Ovary (tissue), 9 donors: Measurements from ENCODE around the gene SH3RF3. TPM values are rescaled to one million over a fixed set of nuclear protein-coding genes. Genes with fewer than 3 reads are reported as not detected.

Source experiments
- DNase-seq, 5 donors: peaks; one replicate each; pipeline ENCODE4 v3.0.0-alpha.2; 2019 to 2020
- H3K27ac ChIP-seq, 2 donors: fragments of 200-600 bp; one replicate each; pipeline versions ENCODE4 v1.5.1 to v1.8.0; 2019 to 2022
- H3K27me3 ChIP-seq: fragments of 200-600 bp; one replicate; pipeline ENCODE4 v1.8.0; 2022
- H3K36me3 ChIP-seq: fragments of 200-600 bp; sonication (generic); one replicate; pipeline ENCODE4 v1.5.1; 2019
- H3K4me1 ChIP-seq: one replicate; pipeline ENCODE4 v1.8.1; 2013; ENCODE audit warnings: mild to moderate bottlenecking, moderate library complexity; ENCODE audit not compliant: insufficient read depth
- H3K4me3 ChIP-seq: fragments of 200-600 bp; sonication (generic); one replicate; pipeline ENCODE4 v1.5.1; 2017
- H3K9me3 ChIP-seq, 2 donors: fragments of 200-600 bp in 1 of 2; sonication (generic) in 1 of 2; one replicate each; pipeline versions ENCODE4 v1.5.1 to v1.8.1; 2013 to 2019; ENCODE audit warnings: mild to moderate bottlenecking in 1 of 2, moderate library complexity in 1 of 2
- CTCF ChIP-seq, 3 donors: fragments of 450-650 bp in 2 of 3; fragments of 200-600 bp in 1 of 3; IDR thresholded peaks; one replicate each; pipeline versions ENCODE4 v1.5.1 to v1.8.0; 2016 to 2022; ENCODE audit warnings: antibody characterized with exemption in 3 of 3, mild to moderate bottlenecking in 1 of 3
- EP300 ChIP-seq: sonication (generic); formaldehyde crosslinking; IDR thresholded peaks from one replicate; pipeline ENCODE4 v1.6.1; 2017; ENCODE audit warnings: antibody characterized with exemption
- POLR2A ChIP-seq: fragments of 450-650 bp; IDR thresholded peaks from one replicate; pipeline ENCODE4 v1.6.1; 2017; ENCODE audit warnings: antibody characterized with exemption, mild to moderate bottlenecking, moderate library complexity
- WGBS, 3 donors: extraction: QIAGEN DNeasy Blood & Tissue Kit in 1 of 3; methylation state at CpG; one replicate each; pipeline versions ENCODE4 v1.1.5 to v1.1.7; 2013 to 2017; 5-methylcytosine and 5-hydroxymethylcytosine counted together
- intact Hi-C, 4 donors: fragments of 100-400 bp; cut with DNase I; formaldehyde crosslinking; loops; one replicate each; pipeline versions ENCODE4 v1.11.0 to v1.15.1; 2022 to 2023
- polyA plus RNA-seq, 2 donors: library from polyadenylated mRNA; stranded (reverse); fragments of 200-250 nt in 1 of 2; fragments of 350-450 nt in 1 of 2; fragmentation: Illumina TruSeq in 1 of 2; extraction: RNeasy Lipid Tissue Mini Kit (QIAGEN cat#74804) in 1 of 2; gene quantifications; one replicate each; pipeline ENCODE4 v1.2.3, GENCODE V29; 2013 to 2014
- total RNA-seq, 7 donors: library from RNA; depleted of rRNA in 2 of 7; stranded (reverse); fragments of >200 nt in 2 of 7; fragmentation: NEBNext Ultra II Directional in 3 of 7; extraction: Animal tissue kit (Norgen Biotek cat#: 25700) in 3 of 7; gene quantifications; one replicate each; pipeline versions ENCODE4 v1.1.0 to v1.2.4, GENCODE V29; 2016 to 2023
- donor health status: DM: no; HTN: no; CAD: no; lungs with moderate emphysema.
- donor health status: DM: no; HTN: no; CAD: no.
- donor health status: Bipolar disorder and iron deficiency.
- donor health status: DM: yes; HTN: yes; CAD: no.
- donor health status: DM: no; HTN: no; CAD: no.
- donor health status: DM: yes; HTN: yes; CAD: no.

Gene SH3RF3
- total and polyA plus RNA-seq, 9 donors = 2.7 to 10.1 (median 4.5) TPM

- WGBS, 3 donors = 87 to 94% (median 91%) methylated on average over 5 of the region's 5 CpGs
- H3K4me3 ChIP-seq = no peak overlapping the region
- no peak overlapping the region for H3K27ac ChIP-seq
- no peaks in the 10 kb centered on the region for H3K4me1 ChIP-seq
- no peak for TF ChIP-seq EP300
- no peak for TF ChIP-seq CTCF (IDR thresholded peaks at IDR 0.05)
- intact Hi-C loops = no loop called here
- H3K9me3 ChIP-seq = no peaks in the 10 kb centered on the region
- DNase-seq = no peak
- no peaks in the 10 kb centered on the region for H3K36me3 ChIP-seq
- H3K27me3 ChIP-seq = no peaks in the 10 kb centered on the region
These were observed 214.5 kb downstream of the SH3RF3 start for GRCh38 chr2:109343460-109343859.

GRCh38 chr2:109344270-109344805, 215.3 kb downstream of the SH3RF3 start:
- Histone ChIP-seq H3K27me3 (no peaks in the 10 kb centered on the region), H3K27ac (no peak overlapping the region), H3K4me1 (no peaks in the 10 kb centered on the region), H3K9me3 (no peaks in the 10 kb centered on the region), H3K4me3 (no peak overlapping the region), H3K36me3 (no peaks in the 10 kb centered on the region)
- no peak for DNase-seq
- 94 to 96% (median 95%) methylated on average over 9 of the region's 9 CpGs for WGBS, 3 donors
- intact Hi-C loops = no loop called here
- TF ChIP-seq POLR2A (no peak), EP300 (no peak), CTCF (IDR thresholded peaks at IDR 0.05) (no peak)

- Histone ChIP-seq H3K4me3 (no peak overlapping the region), H3K9me3 (no peaks in the 10 kb centered on the region), H3K36me3 (no peaks in the 10 kb centered on the region), H3K27me3 (no peaks in the 10 kb centered on the region), H3K27ac (no peak overlapping the region), H3K4me1 (no peaks in the 10 kb centered on the region)
- intact Hi-C loops = no loop called here
- WGBS, 3 donors = 91 to 96% (median 94%) methylated on average over 10 of the region's 10 CpGs
- DNase-seq = no peak
- no peak for TF ChIP-seq CTCF (IDR thresholded peaks at IDR 0.05)
- no peak for TF ChIP-seq EP300
- TF ChIP-seq POLR2A = no peak
These were observed 216.1 kb downstream of the SH3RF3 start for GRCh38 chr2:109345091-109345490.

- H3K27me3 ChIP-seq = no peaks in the 10 kb centered on the region
- TF ChIP-seq CTCF (IDR thresholded peaks at IDR 0.05) = no peak
- peaks cover 1% of the 10 kb centered on the region for H3K4me1 ChIP-seq
- intact Hi-C loops = no loop called here
- no peak overlapping the region for H3K4me3 ChIP-seq
- no peaks in the 10 kb centered on the region for H3K36me3 ChIP-seq
- DNase-seq = no peak
- no peak overlapping the region for H3K27ac ChIP-seq
- no peaks in the 10 kb centered on the region for H3K9me3 ChIP-seq
- WGBS, 3 donors = 85 to 89% (median 86%) methylated on average over 13 of the region's 13 CpGs
These were observed 216.9 kb downstream of the SH3RF3 start for GRCh38 chr2:109345653-109346480.
